PFSK-1 (cell line): ENCODE measurements around the gene GFI1.

Experiments used
- POLR2AphosphoS5 ChIP-seq: IDR thresholded peaks from 2 replicates; pipeline ENCODE4 v1.6.1; 2012; ENCODE audit warnings: low read depth, mild to moderate bottlenecking, control low read depth, low read length, moderate library complexity
- REST ChIP-seq, 2 experiments: IDR thresholded peaks; 2 replicates each; pipeline versions ENCODE4 v1.6.1 to v1.8.0; 2011 to 2012; ENCODE audit warnings: low read depth in 2 of 2, low read length in 2 of 2, control low read depth in 1 of 2, inconsistent platforms in 1 of 2, mild to moderate bottlenecking in 1 of 2, moderate library complexity in 1 of 2; ENCODE audit not compliant: insufficient read depth in 1 of 2

GRCh38 chr1:92476071-92476631 is 10.6 kb downstream of the GFI1 start:
- TF ChIP-seq REST (IDR thresholded peaks at IDR 0.05; ENCODE audit: insufficient read depth in 1 of 2, low read depth in 2 of 2, low read length in 2 of 2) (no peak), POLR2AphosphoS5 (no peak)
